Activated T-helper 2 cell treated with anti-CD3 and anti-CD28 coated beads, Interferon-gamma antibody, Interleukin-2, Interleukin-4, amounts not matched to agents 10 μg/mL and 5 μg/mL and 100 μg/mL, durations not matched to agents 14 hours and 24 hours and 36 hours (primary cell): ENCODE results near the gene PYY. TPM values are rescaled to one million over a fixed set of nuclear protein-coding genes. Genes with fewer than 3 reads are reported as not detected.

Experiments
- total RNA-seq: library from RNA; stranded (reverse); gene quantifications from 2 replicates; pipeline ENCODE4 v1.2.3, GENCODE V29; 2022

Gene PYY
- total RNA-seq, 1 donor from 2014 or later, result 0.18 TPM

Other genes starting within 250 kb of the PYY start
- gene SOST, start 195.1 kb downstream of the PYY start, total RNA-seq, result not detected in 2 replicates
- gene DUSP3, start 175.0 kb downstream of the PYY start, total RNA-seq, result 12.6 and 14.8 TPM in 2 replicates
- not detected in 2 replicates for gene CFAP97D1, start 173.5 kb downstream of the PYY start, total RNA-seq
- gene MPP3, start 120.8 kb downstream of the PYY start, total RNA-seq, result 0.14 and 0.21 TPM in 2 replicates
- gene CD300LG, start 106.8 kb downstream of the PYY start, total RNA-seq, result not detected in 2 replicates
- gene MPP2, start 46.4 kb downstream of the PYY start, total RNA-seq, result 1.2 and 1.4 TPM in 2 replicates
- gene PPY, start 11.5 kb downstream of the PYY start, total RNA-seq, result not detected in 2 replicates
- gene NAGS, start 50.7 kb upstream of the PYY start, total RNA-seq, result 0.28 and 0.82 TPM in 2 replicates
- gene TMEM101, start 61.0 kb upstream of the PYY start, total RNA-seq, result 29.5 and 29.9 TPM in 2 replicates
- gene LSM12, start 112.7 kb upstream of the PYY start, total RNA-seq, result 81.4 and 88.4 TPM in 2 replicates
- gene G6PC3, start 116.8 kb upstream of the PYY start, total RNA-seq, result 36.3 and 39.2 TPM in 2 replicates
- 18.7 and 19.9 TPM in 2 replicates for gene HDAC5, start 169.7 kb upstream of the PYY start, total RNA-seq
- 20.7 and 24.1 TPM in 2 replicates for gene HROB, start 188.0 kb upstream of the PYY start, total RNA-seq
- gene ASB16, start 216.8 kb upstream of the PYY start, total RNA-seq, result 0.21 and 0.59 TPM in 2 replicates
- gene TMUB2, start 233.0 kb upstream of the PYY start, total RNA-seq, result 20.4 and 20.9 TPM in 2 replicates
- gene ATXN7L3, start 245.9 kb upstream of the PYY start, total RNA-seq, result 107 and 113 TPM in 2 replicates